GM12865 (cell line): ENCODE data around the gene AGO1.
A peak's percentile ranks its signal among the peaks of the same experiment; 100 is the strongest.

ENCODE experiments used
- DNase-seq: peaks from one replicate; pipeline ENCODE4 v3.0.0; 2010; ENCODE audit warnings: low read depth
- H3K4me3 ChIP-seq: 2 replicates; pipeline ENCODE4 v1.5.1; 2011; ENCODE audit warnings: mild to moderate bottlenecking, low read depth, low read length, control low read depth
- CTCF ChIP-seq: IDR thresholded peaks from 2 replicates; pipeline ENCODE4 v1.5.1; 2011; ENCODE audit warnings: low read length, control low read depth, low read depth, inconsistent platforms; ENCODE audit not compliant: insufficient read depth; ENCODE audit errors: missing control alignments

Gene AGO1

GRCh38 chr1:35882586-35882944 lies 444 bp upstream of the AGO1 start:
- no peak overlapping the region for H3K4me3 ChIP-seq
- DNase-seq = no peak
- TF ChIP-seq CTCF = no peak

GRCh38 chr1:35883635-35884101 lies 659 bp downstream of the AGO1 start:
- no peak for TF ChIP-seq CTCF
- DNase-seq = peak; percentile 51
- peak overlapping the region; percentile 92 for H3K4me3 ChIP-seq

DNA sequence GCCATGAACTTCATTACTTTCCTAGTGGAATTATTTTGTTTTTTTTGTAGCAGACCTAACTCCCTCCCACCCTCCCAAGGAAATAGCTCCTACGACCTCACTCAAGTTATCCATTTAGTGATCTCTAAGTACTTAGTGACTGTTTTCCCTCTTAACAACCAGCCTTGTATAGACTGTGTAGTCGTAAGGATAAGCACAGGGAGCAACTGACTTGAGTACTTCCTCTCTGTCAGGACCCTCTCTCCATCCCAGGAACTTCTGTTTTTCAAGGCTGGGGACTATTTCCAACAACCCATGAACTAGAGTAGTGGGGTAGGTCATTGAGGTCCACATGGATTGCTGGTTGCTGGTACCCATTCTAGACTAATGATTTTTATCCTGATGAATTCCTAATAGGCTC lies 1.9 kb downstream of the AGO1 start:
- no peak for DNase-seq
- no peak for TF ChIP-seq CTCF
- no peak overlapping the region for H3K4me3 ChIP-seq

DNA sequence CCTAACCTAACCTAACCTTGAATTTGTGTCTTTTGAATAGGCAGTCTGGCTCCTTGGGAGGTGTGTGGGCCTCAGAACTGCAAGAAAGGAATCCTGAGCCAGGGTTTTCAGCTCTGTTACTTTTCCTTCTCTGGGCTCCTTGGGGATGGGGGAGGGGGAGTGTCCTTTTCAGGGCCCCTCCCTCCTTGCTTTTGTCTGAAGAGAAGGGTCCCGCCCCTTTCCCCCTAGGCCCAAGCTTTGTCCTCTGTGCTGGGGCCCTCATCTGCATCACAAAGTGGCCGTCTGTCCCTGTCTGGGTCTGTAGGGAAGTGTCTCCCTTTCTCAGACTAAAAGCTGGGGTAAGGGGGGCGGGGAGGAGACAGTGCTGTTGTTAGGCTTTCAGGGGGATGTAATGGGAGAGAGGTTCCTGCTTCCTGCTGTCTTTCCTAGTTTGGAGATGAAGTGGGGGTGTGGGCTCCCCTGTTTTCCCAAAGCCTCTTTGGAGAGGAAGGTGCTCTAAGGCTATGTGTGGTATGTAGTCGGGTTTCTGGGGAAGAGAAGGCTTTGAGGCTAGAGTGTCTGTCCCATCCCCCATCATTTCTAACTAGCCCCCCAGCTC lies 3.1 kb downstream of the AGO1 start:
- TF ChIP-seq CTCF = no peak
- no peak overlapping the region for H3K4me3 ChIP-seq
- no peak for DNase-seq

GRCh38 chr1:35886577-35887431 lies 3.8 kb downstream of the AGO1 start:
- H3K4me3 ChIP-seq = no peak overlapping the region
- peak; percentile 28 for DNase-seq

DNA sequence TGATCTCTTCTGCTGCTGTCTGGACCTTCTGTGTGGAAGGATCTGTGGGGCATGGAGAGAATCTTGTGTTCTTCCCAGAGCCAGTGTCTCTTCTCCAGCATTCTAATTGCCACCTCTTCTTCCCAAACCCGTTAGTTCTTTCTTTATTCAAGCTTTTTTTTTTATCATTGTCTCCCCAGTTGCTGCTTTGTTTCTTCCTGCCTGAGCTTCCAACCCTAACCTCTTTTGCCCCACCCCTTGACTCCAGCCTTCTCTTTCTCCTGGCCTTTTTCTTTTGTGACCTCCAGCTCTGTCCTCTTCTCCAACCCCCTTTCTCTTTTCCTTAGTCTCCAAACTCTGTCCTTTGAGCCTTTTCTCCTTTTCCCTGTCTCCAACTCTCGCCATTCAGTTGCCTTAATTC lies 4.5 kb downstream of the AGO1 start:
- no peak for TF ChIP-seq CTCF
- no peak overlapping the region for H3K4me3 ChIP-seq
- DNase-seq = no peak

More at GRCh38 chr1:35886577-35887431, 3.8 kb downstream of the AGO1 start:
- TF ChIP-seq CTCF = no peak
